Aorta (tissue), 5 donors: ENCODE data around the gene SLC10A4. TPM values are rescaled to one million over a fixed set of nuclear protein-coding genes. Genes with fewer than 3 reads are reported as not detected.
"Not testable (repeated sequence)": the region's sequence is repeated elsewhere in the genome, so short reads cannot be mapped to it uniquely, and the experiment has no call there.

Source experiments
- ATAC-seq: fragments of 200-7000 bp; cut with Tn5 transposase; one replicate; pipeline ENCODE4 v1.9.1; 2022; ENCODE audit warnings: moderate library complexity; ENCODE audit not compliant: low FRiP score
- DNase-seq, 2 donors: peaks; one replicate each; pipeline ENCODE4 v3.0.0-alpha.2; 2020
- H3K27ac ChIP-seq, 2 donors: one replicate each; pipeline ENCODE4 v1.5.1; 2013; ENCODE audit warnings: low read length in 2 of 2, mild to moderate bottlenecking in 2 of 2, moderate library complexity in 2 of 2, control low read depth in 1 of 2, inconsistent platforms in 1 of 2, low read depth in 1 of 2
- H3K27me3 ChIP-seq, 2 donors: one replicate each; pipeline ENCODE4 v1.6.1; 2013; ENCODE audit warnings: control low read depth in 1 of 2, low read length in 1 of 2, mild to moderate bottlenecking in 1 of 2, moderate library complexity in 1 of 2; ENCODE audit not compliant: insufficient read depth in 2 of 2, control insufficient read depth in 1 of 2
- H3K36me3 ChIP-seq, 2 donors: one replicate each; pipeline ENCODE4 v1.6.1; 2013; ENCODE audit warnings: control low read depth in 1 of 2, low read length in 1 of 2, mild to moderate bottlenecking in 1 of 2; ENCODE audit not compliant: insufficient read depth in 2 of 2, control insufficient read depth in 1 of 2
- H3K4me1 ChIP-seq, 2 donors: one replicate each; pipeline ENCODE4 v1.6.1; 2013; ENCODE audit warnings: low read length in 2 of 2, control low read depth in 1 of 2, mild to moderate bottlenecking in 1 of 2, moderate library complexity in 1 of 2; ENCODE audit not compliant: insufficient read depth in 2 of 2, control insufficient read depth in 1 of 2
- H3K4me3 ChIP-seq, 2 donors: one replicate each; pipeline ENCODE4 v1.5.1; 2013; ENCODE audit warnings: low read length in 2 of 2, control low read depth in 1 of 2, mild to moderate bottlenecking in 1 of 2
- H3K9me3 ChIP-seq: one replicate; pipeline ENCODE4 v1.6.1; 2013; ENCODE audit warnings: mild to moderate bottlenecking, low read length; ENCODE audit not compliant: control insufficient read depth
- WGBS, 2 donors: extraction: QIAGEN DNeasy Blood & Tissue Kit; methylation state at CpG; one replicate each; pipeline ENCODE4 v1.1.7; 2013; 5-methylcytosine and 5-hydroxymethylcytosine counted together
- intact Hi-C, 2 donors: fragments of 100-400 bp; cut with DNase I; formaldehyde crosslinking; loops; one replicate each; pipeline versions ENCODE4 v1.14.2 to v1.15.0; 2022
- long read RNA-seq, 2 donors: library from polyadenylated mRNA; unstranded; transcript quantifications; one replicate each; pipeline ENCODE4 v2.0.0, GENCODE V29; 2020 to 2021
- polyA plus RNA-seq, 2 donors: library from polyadenylated mRNA; stranded (reverse); fragments of 200-250 nt; gene quantifications; one replicate each; pipeline ENCODE4 v1.2.3, GENCODE V29; 2013
- total RNA-seq, 2 donors: library from RNA; stranded (reverse); fragmentation: NEBNext Ultra II Directional; extraction: Animal tissue kit (Norgen Biotek cat#: 25700); gene quantifications; one replicate each; pipeline ENCODE4 v1.2.1, GENCODE V29; 2021
- donor health status: healthy with polysubstance abuse.
- donor health status: Bipolar disorder and iron deficiency.
- donor health status: DM: no; HTN: no; CAD: no.
- donor health status: DM: no; HTN: no; CAD: no.
- donor health status: DM: yes; HTN: yes; CAD: no.

Gene SLC10A4
- total RNA-seq (under 1 TPM in 1 of 2 donors, not detected in 1; 0.48 TPM), polyA plus RNA-seq (1 to 10 TPM in 1 of 2 donors, under 1 TPM in 1; 0.13 to 1.1 TPM)
- long read RNA-seq, donor 1 = 0 reads
- long read RNA-seq, donor 2 = 0 reads

- Histone ChIP-seq H3K9me3 (no peaks in the 10 kb centered on the region), H3K27ac (no peak within 1 kb of the TSS), H3K27me3 (no peaks in the 10 kb centered on the region), H3K36me3 (no peaks in the 10 kb centered on the region), H3K4me3 (peak within 1 kb of the TSS; percentile 31 to 63), H3K4me1 (no peaks in the 10 kb centered on the region)
- intact Hi-C loops = no loop called here
- DNase-seq (no peak), ATAC-seq (no peak)
- WGBS, 2 donors = 3% methylated on average over 84 to 85 of the region's 85 CpGs
Observed at GRCh38 chr4:48483006-48483776, at the start of gene SLC10A4. SLC10A4 (plus strand) TSS chr4:48483343; CDS start chr4:48483562, 219 bp downstream.

GRCh38 chr4:48436318-48436717 is 46.8 kb upstream of the SLC10A4 start:
- ATAC-seq (no peak), DNase-seq (no peak)
- 87 to 94% methylated on average over 1 of the region's 1 CpG for WGBS, 2 donors
- H3K36me3 ChIP-seq = no peaks in the 10 kb centered on the region
- H3K4me1 ChIP-seq = no peaks in the 10 kb centered on the region
- no peaks in the 10 kb centered on the region for H3K9me3 ChIP-seq
- intact Hi-C loops = no loop called here
- no peak overlapping the region for H3K27ac ChIP-seq
- H3K4me3 ChIP-seq = no peak overlapping the region
- H3K27me3 ChIP-seq = no peaks in the 10 kb centered on the region

GRCh38 chr4:48439988-48440387 is 43.2 kb upstream of the SLC10A4 start:
- WGBS, 2 donors = 6% methylated on average over 2 of the region's 2 CpGs
- no peaks in the 10 kb centered on the region for H3K36me3 ChIP-seq
- H3K27me3 ChIP-seq = no peaks in the 10 kb centered on the region
- no peak for ATAC-seq
- H3K4me3 ChIP-seq = no peak overlapping the region
- no peak for DNase-seq
- no peak overlapping the region for H3K27ac ChIP-seq
- H3K9me3 ChIP-seq = no peaks in the 10 kb centered on the region
- intact Hi-C loops = loop anchor here in 1 of 2 donors (10.0 kb wide), 1 partner anchor 105 kb away; no protein-coding TSS in a partner anchor
- H3K4me1 ChIP-seq = no peaks in the 10 kb centered on the region

GRCh38 chr4:48440914-48441313 is 42.2 kb upstream of the SLC10A4 start:
- not testable (repeated sequence) for ATAC-seq, H3K27ac ChIP-seq, H3K9me3 ChIP-seq, H3K4me1 ChIP-seq, H3K27me3 ChIP-seq, H3K36me3 ChIP-seq, H3K4me3 ChIP-seq, DNase-seq
- 87 to 92% methylated on average over 5 of the region's 5 CpGs for WGBS, 2 donors
- intact Hi-C loops = loop anchor here in 1 of 2 donors (10.0 kb wide), 1 partner anchor 104 kb away; no protein-coding TSS in a partner anchor

GRCh38 chr4:48445704-48446103 is 37.4 kb upstream of the SLC10A4 start:
- H3K27me3 ChIP-seq = no peaks in the 10 kb centered on the region
- no peak for ATAC-seq
- intact Hi-C loops = loop anchor here in 1 of 2 donors (10.0 kb wide), 1 partner anchor 99 kb away; no protein-coding TSS in a partner anchor

GRCh38 chr4:48446642-48447041 is 36.5 kb upstream of the SLC10A4 start:
- no peaks in the 10 kb centered on the region for H3K36me3 ChIP-seq
- no peak overlapping the region for H3K27ac ChIP-seq
- DNase-seq = no peak
- no peaks in the 10 kb centered on the region for H3K9me3 ChIP-seq
- H3K4me3 ChIP-seq = no peak overlapping the region
- H3K4me1 ChIP-seq = no peaks in the 10 kb centered on the region
- no peaks in the 10 kb centered on the region for H3K27me3 ChIP-seq
- intact Hi-C loops = loop anchor here in 1 of 2 donors (10.0 kb wide), 1 partner anchor 98 kb away; no protein-coding TSS in a partner anchor
- 93% methylated on average over 1 of the region's 1 CpG for WGBS, 2 donors
- no peak for ATAC-seq

More at GRCh38 chr4:48445704-48446103, 37.4 kb upstream of the SLC10A4 start:
- Histone ChIP-seq H3K36me3 (no peaks in the 10 kb centered on the region), H3K4me3 (no peak overlapping the region), H3K27ac (no peak overlapping the region), H3K9me3 (no peaks in the 10 kb centered on the region), H3K4me1 (no peaks in the 10 kb centered on the region)
- 3 to 13% methylated on average over 3 of the region's 3 CpGs for WGBS, 2 donors
- no peak for DNase-seq

- Histone ChIP-seq H3K27ac (no peak overlapping the region), H3K36me3 (no peaks in the 10 kb centered on the region), H3K4me1 (no peaks in the 10 kb centered on the region), H3K9me3 (no peaks in the 10 kb centered on the region), H3K27me3 (no peaks in the 10 kb centered on the region), H3K4me3 (no peak overlapping the region)
- DNase-seq (no peak), ATAC-seq (no peak)
- WGBS, 2 donors = 86 to 89% methylated on average over 10 of the region's 10 CpGs
- intact Hi-C loops = loop anchor here in 1 of 2 donors (10.0 kb wide), 1 partner anchor 96 kb away; no protein-coding TSS in a partner anchor
Observed at GRCh38 chr4:48449151-48449550, 34.0 kb upstream of the SLC10A4 start.

- DNase-seq (no peak), ATAC-seq (no peak)
- Histone ChIP-seq H3K4me3 (no peak overlapping the region), H3K27me3 (no peaks in the 10 kb centered on the region), H3K27ac (no peak overlapping the region), H3K9me3 (no peaks in the 10 kb centered on the region), H3K4me1 (no peaks in the 10 kb centered on the region), H3K36me3 (no peaks in the 10 kb centered on the region)
- intact Hi-C loops = no loop called here
- 96 to 97% methylated on average over 3 of the region's 3 CpGs for WGBS, 2 donors
Observed at GRCh38 chr4:48450740-48451139, 32.4 kb upstream of the SLC10A4 start.

GRCh38 chr4:48451656-48452055 is 31.5 kb upstream of the SLC10A4 start:
- 85 to 96% methylated on average over 3 of the region's 3 CpGs for WGBS, 2 donors
- H3K4me1 ChIP-seq, ATAC-seq, H3K36me3 ChIP-seq, H3K27me3 ChIP-seq, H3K9me3 ChIP-seq, H3K27ac ChIP-seq, H3K4me3 ChIP-seq, intact Hi-C loops, DNase-seq: not testable (repeated sequence)
